Keratinocyte (primary cell): ENCODE data around the gene PSG7.
"Not testable (repeated sequence)": the region's sequence is repeated elsewhere in the genome, so short reads cannot be mapped to it uniquely, and the experiment has no call there.

Source experiments
- EZH2 ChIP-seq: IDR thresholded peaks from one replicate; pipeline ENCODE4 v1.6.1; 2012; ENCODE audit warnings: inconsistent platforms, mild to moderate bottlenecking, low read length, moderate library complexity
- TF ChIP-seq, protein P1 (sequence below), 3 experiments: IDR thresholded peaks in 1 of 3; conservative IDR thresholded peaks in 1 of 3; optimal IDR thresholded peaks in 1 of 3; 2 replicates in 2 of 3; 3 replicates in 1 of 3; pipeline versions ENCODE3 to v1.5.1; 2011; ENCODE audit warnings: low read length in 3 of 3, mild to moderate bottlenecking in 3 of 3, moderate library complexity in 2 of 3, control low read depth in 1 of 3, inconsistent platforms in 1 of 3; ENCODE audit not compliant: insufficient read depth in 2 of 3; ENCODE audit errors: extremely low read depth in 1 of 3

DNA sequence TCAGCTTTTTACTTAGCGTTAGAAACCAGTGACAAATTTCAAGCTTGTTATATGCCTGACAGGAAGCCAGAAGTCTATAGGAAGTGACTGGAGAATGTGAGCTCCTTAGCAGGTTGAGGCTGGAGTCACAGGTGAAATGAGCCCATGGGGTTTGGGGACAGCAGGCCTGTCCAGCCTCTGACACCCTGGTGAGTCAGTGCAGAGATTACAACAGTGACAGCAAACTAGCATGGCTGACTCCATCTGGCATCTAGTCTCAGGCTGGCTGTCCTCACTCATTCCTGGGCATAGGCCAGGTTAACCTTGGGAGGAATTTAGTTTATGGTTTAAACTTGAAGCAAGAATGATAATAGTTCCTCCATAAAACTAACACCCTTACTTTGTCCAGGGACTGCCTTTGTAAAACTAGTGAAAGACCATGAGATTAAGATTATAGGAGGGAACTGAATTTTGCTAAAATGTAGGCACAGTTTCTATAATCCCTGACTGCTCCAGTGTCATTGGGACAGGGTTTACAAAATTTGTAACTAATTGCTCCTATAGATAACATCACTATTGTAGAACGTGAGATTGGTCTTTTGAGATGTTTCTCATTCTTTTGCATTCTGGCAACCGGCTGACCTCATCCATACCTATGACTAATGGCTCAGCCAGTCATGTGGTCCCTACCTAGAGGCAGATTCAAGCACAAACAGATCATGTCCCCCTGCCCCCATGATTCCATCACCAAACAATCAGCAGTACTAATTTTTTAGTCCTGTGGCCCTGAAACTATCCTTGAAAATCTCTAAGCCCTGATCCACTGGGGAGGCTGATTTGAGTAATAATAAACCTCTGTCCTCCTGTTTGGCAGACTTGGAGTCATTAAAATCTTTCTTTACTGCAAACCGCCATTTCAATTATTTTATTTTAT, 61.9 kb downstream of the PSG7 start:
- TF ChIP-seq, protein P1, sequence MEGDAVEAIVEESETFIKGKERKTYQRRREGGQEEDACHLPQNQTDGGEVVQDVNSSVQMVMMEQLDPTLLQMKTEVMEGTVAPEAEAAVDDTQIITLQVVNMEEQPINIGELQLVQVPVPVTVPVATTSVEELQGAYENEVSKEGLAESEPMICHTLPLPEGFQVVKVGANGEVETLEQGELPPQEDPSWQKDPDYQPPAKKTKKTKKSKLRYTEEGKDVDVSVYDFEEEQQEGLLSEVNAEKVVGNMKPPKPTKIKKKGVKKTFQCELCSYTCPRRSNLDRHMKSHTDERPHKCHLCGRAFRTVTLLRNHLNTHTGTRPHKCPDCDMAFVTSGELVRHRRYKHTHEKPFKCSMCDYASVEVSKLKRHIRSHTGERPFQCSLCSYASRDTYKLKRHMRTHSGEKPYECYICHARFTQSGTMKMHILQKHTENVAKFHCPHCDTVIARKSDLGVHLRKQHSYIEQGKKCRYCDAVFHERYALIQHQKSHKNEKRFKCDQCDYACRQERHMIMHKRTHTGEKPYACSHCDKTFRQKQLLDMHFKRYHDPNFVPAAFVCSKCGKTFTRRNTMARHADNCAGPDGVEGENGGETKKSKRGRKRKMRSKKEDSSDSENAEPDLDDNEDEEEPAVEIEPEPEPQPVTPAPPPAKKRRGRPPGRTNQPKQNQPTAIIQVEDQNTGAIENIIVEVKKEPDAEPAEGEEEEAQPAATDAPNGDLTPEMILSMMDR (optimal IDR thresholded peaks at IDR 0.05 in 1 of 3, IDR thresholded peaks at IDR 0.05 in 1 of 3, conservative IDR thresholded peaks at IDR 0.05 in 1 of 3; ENCODE audit: extremely low read depth in 1 of 3, insufficient read depth in 2 of 3, low read length in 3 of 3): not testable (repeated sequence)
- not testable (repeated sequence) for TF ChIP-seq EZH2
